Lower lobe of right lung (tissue), 2 donors: ENCODE results near the gene HOXA3. TPM values are rescaled to one million over a fixed set of nuclear protein-coding genes. Genes with fewer than 3 reads are reported as not detected.
A peak's percentile ranks its signal among the peaks of the same experiment; 100 is the strongest.

Source experiments
- ATAC-seq, 2 donors: fragments of 200-7000 bp; cut with Tn5 transposase; one replicate each; pipeline ENCODE4 v1.9.1; 2020 to 2022; ENCODE audit warnings: mild to moderate bottlenecking in 2 of 2, moderate library complexity in 2 of 2
- DNase-seq: peaks from one replicate; pipeline ENCODE4 v3.0.0-alpha.2; 2020
- H3K27ac ChIP-seq: fragments of 200-600 bp; one replicate; pipeline ENCODE4 v1.8.0; 2022
- H3K27me3 ChIP-seq: fragments of 200-600 bp; one replicate; pipeline ENCODE4 v1.8.0; 2022; ENCODE audit warnings: low read depth
- H3K36me3 ChIP-seq: fragments of 200-600 bp; one replicate; pipeline ENCODE4 v1.8.0; 2022; ENCODE audit warnings: mild to moderate bottlenecking
- H3K4me1 ChIP-seq: fragments of 200-600 bp; one replicate; pipeline ENCODE4 v1.8.0; 2022
- H3K4me3 ChIP-seq: fragments of 200-600 bp; one replicate; pipeline ENCODE4 v1.8.0; 2022; ENCODE audit warnings: mild to moderate bottlenecking
- H3K9me3 ChIP-seq: fragments of 200-600 bp; one replicate; pipeline ENCODE4 v1.8.0; 2022
- intact Hi-C: fragments of 100-400 bp; cut with DNase I; formaldehyde crosslinking; loops from one replicate; pipeline ENCODE4 v1.11.0; 2022
- total RNA-seq: library from RNA; stranded (reverse); fragmentation: NEBNext Ultra II Directional; extraction: Animal tissue kit (Norgen Biotek cat#: 25700); gene quantifications from one replicate; pipeline ENCODE4 v1.2.1, GENCODE V29; 2021
- TF ChIP-seq, protein P1 (sequence below): fragments of 200-600 bp; IDR thresholded peaks from one replicate; pipeline ENCODE4 v1.8.0; 2022; ENCODE audit warnings: antibody characterized with exemption, mild to moderate bottlenecking
- donor health status: DM: no; HTN: yes; CAD: no; lungs with severe emphysema.

Gene HOXA3
- total RNA-seq, 1 donor from 2014 or later = 4.6 TPM

DNA sequence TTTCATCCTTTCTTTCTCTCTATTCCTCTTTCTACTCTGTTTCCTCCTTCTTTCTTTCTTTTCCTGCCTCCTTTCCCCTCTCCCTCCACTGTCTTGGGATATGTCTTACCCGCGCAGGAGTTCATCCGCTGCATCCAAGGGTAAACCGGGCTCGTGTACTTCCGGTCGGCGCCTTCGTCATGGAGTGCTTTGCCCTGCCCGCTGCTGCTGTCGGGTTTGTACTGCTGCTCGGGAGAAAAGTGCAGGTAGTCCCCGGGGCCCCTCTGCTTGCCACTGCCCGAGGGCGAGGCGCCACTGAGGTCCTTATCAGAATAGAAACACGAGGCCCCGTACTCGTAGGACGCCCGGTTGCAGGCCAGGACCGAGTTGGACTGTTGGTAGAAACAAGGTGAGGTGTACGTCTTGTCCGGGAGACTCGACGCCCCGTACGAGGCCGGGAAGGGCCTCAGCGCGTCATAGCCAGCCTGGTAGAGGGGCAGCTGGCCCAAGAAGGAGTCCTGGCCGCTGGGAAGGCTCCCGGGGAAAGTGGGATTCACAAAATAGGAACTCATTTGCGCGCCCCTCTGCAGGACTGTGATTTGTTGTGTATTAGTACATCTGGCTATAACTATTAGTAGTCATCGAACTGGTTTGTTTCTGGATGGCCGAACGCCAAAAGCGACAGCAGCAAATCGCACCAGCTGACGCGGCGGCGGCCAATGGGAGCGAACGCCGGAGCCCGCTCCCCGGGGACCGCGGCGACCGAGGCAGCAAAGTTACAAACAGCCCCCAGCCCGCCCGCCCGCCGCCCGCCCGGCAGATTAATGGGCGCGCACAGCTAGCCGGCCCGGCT is 5.0 kb downstream of the HOXA3 start, which contains the start of gene HOXA6:
Gene HOXA6 (minus strand): TSS at position 576 of the 832 bp plus-strand sequence. CDS start 25 bp downstream, at position 551.
- Histone ChIP-seq H3K36me3 (no peaks in the 10 kb centered on the region), H3K27me3 (peaks cover 82% of the 10 kb centered on the region), H3K9me3 (no peaks in the 10 kb centered on the region), H3K27ac (peak within 1 kb of the TSS; percentile 89), H3K4me3 (peak within 1 kb of the TSS; percentile 60), H3K4me1 (peaks cover 45% of the 10 kb centered on the region)
- ATAC-seq (no peak), DNase-seq (peak; percentile 49)
- intact Hi-C loops = no loop called here
- TF ChIP-seq, protein P1, sequence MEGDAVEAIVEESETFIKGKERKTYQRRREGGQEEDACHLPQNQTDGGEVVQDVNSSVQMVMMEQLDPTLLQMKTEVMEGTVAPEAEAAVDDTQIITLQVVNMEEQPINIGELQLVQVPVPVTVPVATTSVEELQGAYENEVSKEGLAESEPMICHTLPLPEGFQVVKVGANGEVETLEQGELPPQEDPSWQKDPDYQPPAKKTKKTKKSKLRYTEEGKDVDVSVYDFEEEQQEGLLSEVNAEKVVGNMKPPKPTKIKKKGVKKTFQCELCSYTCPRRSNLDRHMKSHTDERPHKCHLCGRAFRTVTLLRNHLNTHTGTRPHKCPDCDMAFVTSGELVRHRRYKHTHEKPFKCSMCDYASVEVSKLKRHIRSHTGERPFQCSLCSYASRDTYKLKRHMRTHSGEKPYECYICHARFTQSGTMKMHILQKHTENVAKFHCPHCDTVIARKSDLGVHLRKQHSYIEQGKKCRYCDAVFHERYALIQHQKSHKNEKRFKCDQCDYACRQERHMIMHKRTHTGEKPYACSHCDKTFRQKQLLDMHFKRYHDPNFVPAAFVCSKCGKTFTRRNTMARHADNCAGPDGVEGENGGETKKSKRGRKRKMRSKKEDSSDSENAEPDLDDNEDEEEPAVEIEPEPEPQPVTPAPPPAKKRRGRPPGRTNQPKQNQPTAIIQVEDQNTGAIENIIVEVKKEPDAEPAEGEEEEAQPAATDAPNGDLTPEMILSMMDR = no peak

DNA sequence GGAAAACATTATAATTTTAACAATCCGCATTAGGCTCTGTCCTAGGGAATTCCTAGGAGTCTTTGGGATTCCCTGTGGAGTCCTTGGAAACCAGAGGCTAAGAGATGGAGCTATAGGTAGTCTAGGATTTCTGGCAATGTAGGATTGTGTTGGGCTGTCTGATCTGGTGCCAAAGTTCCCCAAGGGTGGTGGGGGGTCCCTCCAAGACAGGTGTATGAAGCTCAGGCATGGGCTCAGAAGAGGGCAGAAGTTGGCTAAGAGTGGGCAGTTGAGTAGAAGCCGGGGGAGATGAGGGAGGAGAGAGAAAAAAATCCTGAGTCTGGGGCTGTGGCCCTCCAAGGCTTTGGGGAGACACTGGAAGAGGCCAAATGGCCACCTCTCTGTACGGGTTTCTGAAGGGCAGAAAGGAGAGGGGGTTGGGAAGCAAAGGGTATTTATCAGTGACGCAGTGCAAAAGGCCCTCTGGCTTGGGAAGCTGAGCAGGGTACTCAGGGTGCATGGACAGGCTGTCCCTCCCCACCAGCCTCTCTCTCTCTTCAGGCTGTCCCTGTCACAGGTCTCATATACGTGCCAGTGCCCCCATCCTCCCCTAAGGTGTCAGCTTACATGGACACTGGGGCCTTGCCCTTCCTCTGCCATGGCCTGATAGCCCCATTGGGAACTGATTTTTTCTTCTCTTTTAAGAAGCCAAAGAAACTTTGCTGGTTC is 5.7 kb downstream of the HOXA3 start:
- ATAC-seq = no peak
- peaks cover 39% of the 10 kb centered on the region for H3K4me1 ChIP-seq
- no peak for DNase-seq
- intact Hi-C loops = no loop called here
- peak overlapping the region; percentile 60 for H3K4me3 ChIP-seq
- H3K36me3 ChIP-seq = no peaks in the 10 kb centered on the region
- TF ChIP-seq, protein P1 = no peak
- no peaks in the 10 kb centered on the region for H3K9me3 ChIP-seq
- peaks cover 82% of the 10 kb centered on the region for H3K27me3 ChIP-seq
- H3K27ac ChIP-seq = peak overlapping the region; percentile 89

DNA sequence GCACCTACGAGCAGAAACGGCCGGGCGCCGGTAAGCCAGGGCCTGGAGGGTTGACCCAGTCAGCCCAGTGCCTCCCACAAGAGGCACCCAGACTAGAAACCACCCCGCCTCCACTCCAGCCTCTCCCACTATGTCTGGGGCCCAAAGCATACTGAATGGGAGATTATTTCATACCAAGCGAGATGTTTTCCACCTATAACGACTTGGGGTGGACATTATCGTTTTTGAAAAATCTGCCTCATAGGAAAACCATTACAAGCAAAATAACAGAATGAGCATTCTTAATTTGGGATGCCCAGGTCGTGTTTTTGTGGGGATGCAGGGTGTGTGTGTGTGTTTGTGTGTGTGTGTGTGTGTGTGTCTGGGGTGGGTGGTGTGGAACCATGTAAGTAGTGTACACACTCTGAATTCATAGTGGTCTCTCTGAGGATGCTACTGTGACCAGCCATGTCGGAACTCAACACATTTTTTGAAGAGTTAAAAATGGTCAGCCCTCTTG is 6.4 kb downstream of the HOXA3 start:
- Histone ChIP-seq H3K4me3 (peak overlapping the region; percentile 70), H3K4me1 (peaks cover 32% of the 10 kb centered on the region), H3K27me3 (peaks cover 79% of the 10 kb centered on the region), H3K9me3 (no peaks in the 10 kb centered on the region), H3K36me3 (no peaks in the 10 kb centered on the region), H3K27ac (peak overlapping the region; percentile 89)
- TF ChIP-seq, protein P1 = no peak
- intact Hi-C loops = no loop called here
- ATAC-seq (no peak), DNase-seq (no peak)

DNA sequence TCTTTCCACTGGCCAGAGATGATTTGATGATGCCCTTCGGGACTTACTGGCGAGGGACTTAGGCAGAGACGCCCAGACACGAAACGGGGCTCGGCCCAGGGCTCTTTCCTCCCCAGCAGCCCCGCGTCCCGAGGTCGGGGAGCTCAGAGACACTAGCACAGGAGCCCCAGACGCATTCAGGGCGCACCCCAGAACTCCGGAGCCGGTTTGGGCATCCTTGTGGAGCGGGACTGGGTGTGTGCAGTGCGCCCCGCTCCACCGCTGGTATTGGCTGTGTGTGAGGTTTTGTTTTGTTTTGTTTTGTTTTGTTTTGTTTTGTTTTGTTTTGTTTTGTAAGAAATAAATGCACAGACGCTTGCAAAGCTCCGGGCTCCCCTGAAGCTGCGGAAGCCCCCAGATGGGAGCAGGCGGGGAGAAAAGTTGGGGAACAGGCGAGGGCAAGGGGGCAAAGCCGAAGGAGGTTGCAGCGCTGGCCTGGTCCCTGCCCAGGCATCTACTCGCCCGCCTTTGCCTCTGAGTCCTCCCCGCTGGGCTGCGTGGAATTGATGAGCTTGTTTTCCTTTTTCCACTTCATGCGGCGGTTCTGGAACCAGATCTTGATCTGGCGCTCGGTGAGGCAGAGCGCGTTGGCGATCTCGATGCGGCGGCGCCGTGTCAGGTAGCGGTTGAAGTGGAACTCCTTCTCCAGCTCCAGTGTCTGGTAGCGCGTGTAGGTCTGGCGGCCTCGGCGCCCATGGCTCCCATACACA is 7.0 kb downstream of the HOXA3 start:
- no peak for DNase-seq
- Histone ChIP-seq H3K27me3 (peaks cover 78% of the 10 kb centered on the region), H3K36me3 (no peaks in the 10 kb centered on the region), H3K4me1 (peaks cover 26% of the 10 kb centered on the region), H3K27ac (peak overlapping the region; percentile 89), H3K4me3 (peak overlapping the region; percentile 70), H3K9me3 (no peaks in the 10 kb centered on the region)
- TF ChIP-seq, protein P1 = no peak
- no peak for ATAC-seq
- intact Hi-C loops = no loop called here

DNA sequence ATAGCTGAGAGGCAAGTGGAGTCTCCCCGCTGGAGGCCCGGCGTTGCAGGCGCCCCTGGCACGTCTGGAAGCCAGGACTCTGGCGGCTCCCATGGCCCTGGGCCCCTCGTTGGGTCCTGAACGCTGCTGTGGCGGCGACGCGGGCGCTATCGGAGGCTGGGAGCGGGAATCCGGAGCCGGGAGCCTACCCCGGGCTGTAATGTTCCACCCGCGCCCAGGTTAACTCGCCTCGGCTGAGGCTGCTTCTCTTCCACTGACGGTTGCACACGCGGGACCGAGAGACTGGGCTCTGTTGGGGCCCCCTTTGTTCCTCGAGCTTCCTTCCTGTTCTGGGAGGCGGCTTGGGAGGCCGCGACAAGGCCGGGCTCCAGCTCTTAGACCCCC is 7.6 kb downstream of the HOXA3 start:
- H3K9me3 ChIP-seq = no peaks in the 10 kb centered on the region
- ATAC-seq (no peak), DNase-seq (no peak)
- TF ChIP-seq, protein P1 = no peak
- peak overlapping the region; percentile 89 for H3K27ac ChIP-seq
- intact Hi-C loops = loop anchor here (5.0 kb wide), 1 partner anchor 287 kb away; no protein-coding TSS in a partner anchor
- H3K4me1 ChIP-seq = peaks cover 21% of the 10 kb centered on the region
- H3K27me3 ChIP-seq = peaks cover 72% of the 10 kb centered on the region
- H3K36me3 ChIP-seq = no peaks in the 10 kb centered on the region
- H3K4me3 ChIP-seq = peak overlapping the region; percentile 70
